A549 (cell line): ENCODE results near the gene EFCAB8. TPM values are rescaled to one million over a fixed set of nuclear protein-coding genes. Genes with fewer than 3 reads are reported as not detected.

ENCODE experiments used
- ATAC-seq, 2 experiments: fragments of 200-7000 bp in 1 of 2; fragments of >200 bp in 1 of 2; cut with Nextera tagmentation in 1 of 2; cut with Tn5 transposase in 1 of 2; 3 replicates each; pipeline versions ENCODE4 v1.8.0 to v1.9.1; 2018 to 2020; ENCODE audit warnings: mild to moderate bottlenecking in 1 of 2, moderate library complexity in 1 of 2
- CTCF ChIA-PET: fragments of 300-600 bp; sonication (Branson Sonifier 250); formaldehyde crosslinking; extraction: SDS; loops from one replicate; lab custom pipeline; 2021; ENCODE audit warnings: antibody characterized with exemption, inconsistent platforms; lab: Yijun Ruan, JAX
- POLR2A ChIA-PET: fragments of 350-600 bp; formaldehyde crosslinking; extraction: SDS; loops from one replicate; lab custom pipeline; 2021; ENCODE audit warnings: antibody characterized with exemption, inconsistent platforms; lab: Yijun Ruan, JAX
- DNase-seq, 2 experiments: peaks; one replicate each; pipeline versions ENCODE4 v3.0.0 to v3.0.0-alpha.2; 2011 to 2016; ENCODE audit warnings: low read depth in 1 of 2, low spot score in 1 of 2
- FAIRE-seq: peaks from 2 replicates; lab custom pipeline; 2011; peaks lifted over from hg19 to GRCh38; lab: Jason Lieb, UNC
- H3K27ac ChIP-seq, 2 experiments: fragments of >200 bp; sonication (Bioruptor Twin); formaldehyde crosslinking; 3 replicates each; pipeline ENCODE4 v1.5.1; 2016 to 2017
- H3K4me1 ChIP-seq: fragments of >200 bp; sonication (Bioruptor Twin); formaldehyde crosslinking; 3 replicates; pipeline ENCODE4 v1.6.1; 2016
- H3K4me2 ChIP-seq: fragments of >200 bp; sonication (Bioruptor Twin); formaldehyde crosslinking; 3 replicates; pipeline ENCODE4 v1.6.1; 2016
- H3K4me3 ChIP-seq: fragments of >200 bp; sonication (Bioruptor Twin); formaldehyde crosslinking; 3 replicates; pipeline ENCODE4 v1.5.1; 2016
- H3K9me3 ChIP-seq: fragments of >200 bp; sonication (Bioruptor Twin); formaldehyde crosslinking; 3 replicates; pipeline ENCODE4 v1.6.1; 2016
- ATOH8 ChIP-seq: fragments of 250-450 bp; sonication (Bioruptor Pico); IDR thresholded peaks from 2 replicates; pipeline ENCODE4 v1.5.0; 2020; ENCODE audit warnings: low read depth, mild to moderate bottlenecking, moderate library complexity
- BHLHE40 ChIP-seq: IDR thresholded peaks from 2 replicates; pipeline ENCODE4 v1.6.1; 2012; ENCODE audit warnings: low read depth, low read length, inconsistent platforms
- CHD4 ChIP-seq: fragments of 200-600 bp; sonication (generic); IDR thresholded peaks from 2 replicates; pipeline ENCODE4 v1.6.1; 2016; ENCODE audit warnings: antibody characterized with exemption, mild to moderate bottlenecking, borderline replicate concordance
- E2F6 ChIP-seq: IDR thresholded peaks from 2 replicates; pipeline ENCODE4 v1.6.1; 2012; ENCODE audit warnings: low read depth, borderline replicate concordance
- EHMT2 ChIP-seq: fragments of 200-600 bp; sonication (generic); IDR thresholded peaks from 2 replicates; pipeline ENCODE4 v1.6.1; 2016; ENCODE audit warnings: antibody characterized with exemption, low read depth, mild to moderate bottlenecking, moderate library complexity
- EP300 ChIP-seq, 2 experiments: fragments of >200 bp; sonication (Bioruptor Twin); formaldehyde crosslinking; IDR thresholded peaks; 2 replicates in 1 of 2; 3 replicates in 1 of 2; pipeline ENCODE4 v1.6.1; 2016 to 2017
- ESRRA ChIP-seq: fragments of 150-350 bp; IDR thresholded peaks from 2 replicates; pipeline ENCODE4 v1.6.1; 2014; ENCODE audit warnings: mild to moderate bottlenecking, low read length, borderline replicate concordance
- FOSL2 ChIP-seq, 2 experiments: fragments of 450-650 bp in 1 of 2; fragments of >200 bp in 1 of 2; sonication (Bioruptor Twin) in 1 of 2; formaldehyde crosslinking; IDR thresholded peaks; 2 replicates each; pipeline versions ENCODE4 v1.5.0 to v1.6.1; 2016 to 2020; ENCODE audit warnings: mild to moderate bottlenecking in 1 of 2, moderate library complexity in 1 of 2
- FOXS1 ChIP-seq: fragments of 250-450 bp; sonication (Bioruptor Pico); IDR thresholded peaks from 2 replicates; pipeline ENCODE4 v1.5.0; 2020; ENCODE audit warnings: mild to moderate bottlenecking, moderate library complexity
- GATA3 ChIP-seq: IDR thresholded peaks from 2 replicates; pipeline ENCODE4 v1.6.1; 2012; ENCODE audit warnings: borderline replicate concordance
- HES2 ChIP-seq: fragments of >200 bp; sonication (Bioruptor Twin); formaldehyde crosslinking; IDR thresholded peaks from 2 replicates; pipeline ENCODE4 v1.6.1; 2016
- HEYL ChIP-seq: fragments of 250-450 bp; sonication (Bioruptor Pico); IDR thresholded peaks from 2 replicates; pipeline ENCODE4 v1.8.0; 2021; ENCODE audit warnings: mild to moderate bottlenecking, moderate library complexity
- HOXA7 ChIP-seq: fragments of 250-450 bp; sonication (Bioruptor Pico); IDR thresholded peaks from 2 replicates; pipeline ENCODE4 v1.5.0; 2020; ENCODE audit warnings: mild to moderate bottlenecking, moderate library complexity
- JUN ChIP-seq, 2 experiments: fragments of >200 bp; sonication (Bioruptor Twin); formaldehyde crosslinking; IDR thresholded peaks; 2 replicates in 1 of 2; 3 replicates in 1 of 2; pipeline ENCODE4 v1.6.1; 2016 to 2017
- KDM5A ChIP-seq: fragments of 200-600 bp; sonication (generic); IDR thresholded peaks from 2 replicates; pipeline ENCODE4 v1.6.1; 2016; ENCODE audit warnings: antibody characterized with exemption, mild to moderate bottlenecking
- MAX ChIP-seq: IDR thresholded peaks from 2 replicates; pipeline ENCODE4 v1.6.1; 2012
- NFE2L2 ChIP-seq: fragments of 150-350 bp; conservative IDR thresholded peaks from 2 replicates; pipeline ENCODE4 v1.6.1; 2014; ENCODE audit warnings: low read length
- PBX3 ChIP-seq: IDR thresholded peaks from 2 replicates; pipeline ENCODE4 v1.6.1; 2012
- PHF8 ChIP-seq: fragments of 200-600 bp; sonication (generic); IDR thresholded peaks from 2 replicates; pipeline ENCODE4 v1.6.1; 2016; ENCODE audit warnings: low read depth, mild to moderate bottlenecking, antibody characterized with exemption, moderate library complexity, borderline replicate concordance
- RAD21 ChIP-seq, 2 experiments: fragments of >200 bp in 1 of 2; sonication (Bioruptor Twin) in 1 of 2; formaldehyde crosslinking in 1 of 2; IDR thresholded peaks in 1 of 2; conservative IDR thresholded peaks in 1 of 2; 2 replicates in 1 of 2; 3 replicates in 1 of 2; pipeline ENCODE4 v1.6.1; 2012 to 2018; ENCODE audit warnings: inconsistent platforms in 1 of 2
- RCOR1 ChIP-seq: fragments of 150-350 bp; IDR thresholded peaks from 2 replicates; pipeline ENCODE4 v1.6.1; 2014; ENCODE audit warnings: antibody characterized with exemption, low read length, low read depth
- REST ChIP-seq: fragments of 200-600 bp; sonication (generic); IDR thresholded peaks from 2 replicates; pipeline ENCODE4 v1.6.1; 2016; ENCODE audit warnings: antibody characterized with exemption, mild to moderate bottlenecking, moderate library complexity
- RFX5 ChIP-seq: fragments of 450-650 bp; IDR thresholded peaks from 2 replicates; pipeline ENCODE4 v1.7.1; 2014; ENCODE audit warnings: antibody characterized with exemption, mild to moderate bottlenecking, moderate library complexity
- RNF2 ChIP-seq: fragments of 200-600 bp; sonication (generic); IDR thresholded peaks from 2 replicates; pipeline ENCODE4 v1.6.1; 2016; ENCODE audit warnings: low read depth, mild to moderate bottlenecking, antibody characterized with exemption, moderate library complexity, borderline replicate concordance
- TP53 ChIP-seq: fragments of 250-450 bp; sonication (Bioruptor Pico); IDR thresholded peaks from 2 replicates; pipeline ENCODE4 v1.5.0; 2021; ENCODE audit warnings: mild to moderate bottlenecking, moderate library complexity
- WGBS: methylation state at CpG from one replicate; pipeline ENCODE4 v1.1.6; 2017; ENCODE audit errors: missing lambda C conversion rate; 5-methylcytosine and 5-hydroxymethylcytosine counted together
- polyA plus RNA-seq, 4 experiments: library from polyadenylated mRNA; depleted of rRNA in 3 of 4; stranded (reverse); fragments of >200 nt; fragmentation: RNase III in 1 of 4; extraction: RNeasy Plus Mini Kit Qiagen cat#74134 plus additional on column Dnase treatment in 1 of 4; gene quantifications; 2 replicates in 3 of 4; 3 replicates in 1 of 4; pipeline ENCODE4 v1.2.3, GENCODE V29; 2011 to 2017

Gene EFCAB8
- polyA plus RNA-seq, 2 of the 4 experiments (the other 2 are of a cell fraction) = not detected

- TF ChIP-seq REST = no peak
- no peak for TF ChIP-seq ESRRA
Observed at GRCh38 chr20:32810941-32811340, 47.8 kb upstream of the EFCAB8 start (continued).

GRCh38 chr20:32811886-32812285 lies 46.8 kb upstream of the EFCAB8 start:
- ATAC-seq (no peak), DNase-seq (no peak)
- Histone ChIP-seq H3K9me3 (no peaks in the 10 kb centered on the region), H3K27ac (no peak overlapping the region)
- TF ChIP-seq HES2 (no peak), CHD4 (no peak), HEYL (CRISPR knock-in tag) (no peak), BHLHE40 (no peak), E2F6 (no peak)
- TF ChIP-seq, all 56 proteins: peak for 0
- WGBS = 88% methylated on average over 6 of the region's 6 CpGs
- FAIRE-seq = no peak
- H3K4me1 ChIP-seq = no peaks in the 10 kb centered on the region
- no peak overlapping the region for H3K4me3 ChIP-seq
- CTCF ChIA-PET = interaction anchor here (2.5 kb wide), 1 partner anchor 22 kb away, joined by 11 read pairs; no protein-coding TSS in a partner anchor
- POLR2A ChIA-PET = no interaction called here
- no peak overlapping the region for H3K4me2 ChIP-seq

- peak; percentile 36 to 67 for DNase-seq
- no peak for FAIRE-seq
- no peak for TF ChIP-seq BHLHE40
- no peak for TF ChIP-seq KDM5A
- no peak for TF ChIP-seq FOSL2 (IDR thresholded peaks at IDR 0.05)
- no peak for TF ChIP-seq FOSL2 (CRISPR knock-in tag; IDR thresholded peaks at IDR 0.05)
- TF ChIP-seq HOXA7 (CRISPR knock-in tag) = no peak
- no peak for TF ChIP-seq GATA3
- TF ChIP-seq RCOR1 = no peak
- peak in 1 of 2 experiments; percentile 88; a peak in 3 of 5 replicates for TF ChIP-seq JUN (IDR thresholded peaks at IDR 0.05)
- no peak; the same call in 1 of the 2 replicates for TF ChIP-seq E2F6
- no peak for TF ChIP-seq TP53 (CRISPR knock-in tag)
- no peak for TF ChIP-seq EHMT2
- no peak for TF ChIP-seq FOXS1 (CRISPR knock-in tag)
- no peak for TF ChIP-seq ATOH8 (CRISPR knock-in tag)
- no peak for TF ChIP-seq RFX5
- peak; percentile 30; the same call in 1 of the 2 replicates for TF ChIP-seq PBX3
- peak; percentile 63; the same call in 1 of the 2 replicates for TF ChIP-seq ESRRA
- TF ChIP-seq RAD21 (conservative IDR thresholded peaks at IDR 0.05 in 1 of 2, IDR thresholded peaks at IDR 0.05 in 1 of 2) = no peak
- TF ChIP-seq NFE2L2 = no peak
- 0 out of 2 replicates have a peak, but pooled peaks have one; percentile 7 for TF ChIP-seq MAX
- peak; percentile 70; the same call in 1 of the 2 replicates for TF ChIP-seq PHF8
- TF ChIP-seq EP300 (IDR thresholded peaks at IDR 0.05) = no peak
- TF ChIP-seq RNF2 = no peak
Observed at GRCh38 chr20:32819992-32820697, 38.6 kb upstream of the EFCAB8 start.

More at GRCh38 chr20:32819992-32820697, 38.6 kb upstream of the EFCAB8 start:
- ChIA-PET POLR2A (interaction anchor here (0.6 to 1.7 kb wide), 8 partner anchors 10 to 972 kb away, joined by 3 to 17 read pairs (median 4); no protein-coding TSS in a partner anchor), CTCF (interaction anchor here (0.6 kb wide), 2 partner anchors 236 to 400 kb away, joined by 3 read pairs; no protein-coding TSS in a partner anchor)
- H3K4me1 ChIP-seq = peaks cover 35% of the 10 kb centered on the region
- ATAC-seq = peak; percentile 83 to 84
- 0% methylated on average over 12 of the region's 58 CpGs for WGBS
- H3K9me3 ChIP-seq = no peaks in the 10 kb centered on the region
- H3K27ac ChIP-seq = peak overlapping the region; percentile 90 to 96
- peak overlapping the region; percentile 87 for H3K4me2 ChIP-seq
- peak overlapping the region; percentile 59 for H3K4me3 ChIP-seq
